HG03025 (cell line): ENCODE data around the gene PNKP.

Experiments used
- ATAC-seq: cut with Tn5 transposase; IDR thresholded peaks from one replicate; pipeline ENCODE4 v1.9.1; 2021; ENCODE audit warnings: mild to moderate bottlenecking, moderate library complexity; ENCODE audit not compliant: unreplicated experiment, low FRiP score

Gene PNKP

DNA sequence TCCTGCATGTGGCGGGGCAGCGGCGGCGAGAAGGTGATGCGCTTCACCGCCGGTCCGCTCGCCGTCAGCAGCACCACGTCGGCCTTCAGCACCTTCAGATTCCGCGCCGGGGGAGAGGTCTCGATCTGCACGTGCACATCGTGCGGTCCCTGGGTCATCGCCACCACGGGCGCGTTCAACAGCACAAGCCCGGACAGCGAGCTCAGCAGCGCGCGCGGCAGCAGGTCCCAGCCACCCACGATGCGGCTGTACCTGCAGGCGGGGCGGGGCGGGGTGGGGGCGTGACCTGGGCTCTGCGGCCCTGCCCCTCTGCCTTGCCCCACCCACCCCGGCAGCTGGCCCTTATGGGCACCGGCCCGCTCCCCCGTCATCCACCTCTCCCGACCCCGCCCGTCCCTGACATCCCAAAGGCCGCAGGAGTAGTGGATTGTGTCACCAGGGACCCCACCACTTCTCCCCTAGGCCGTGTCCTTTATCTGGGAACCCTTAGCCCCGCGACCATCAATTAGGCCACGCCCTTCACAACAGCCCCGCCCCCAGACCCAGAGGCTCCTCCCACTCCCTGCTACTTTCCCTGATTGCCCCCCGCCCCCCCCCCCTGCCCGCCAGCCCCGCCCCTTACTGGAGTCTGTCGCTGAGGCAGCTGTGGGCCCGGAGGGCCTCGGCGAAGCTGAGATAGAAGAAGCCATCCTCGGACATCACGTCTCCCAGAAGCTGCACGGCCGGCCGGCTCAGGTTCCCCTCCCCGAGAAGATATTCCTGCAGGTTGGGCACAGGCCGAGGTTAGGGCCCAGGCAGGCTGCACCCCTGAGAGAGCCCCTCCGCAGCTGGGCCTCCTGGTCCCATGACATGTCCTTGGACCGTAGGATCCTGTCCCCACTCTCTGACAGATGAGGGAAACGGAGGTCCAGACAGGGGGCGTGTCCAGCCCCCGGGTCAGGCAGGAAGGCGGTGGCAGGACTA, 23.3 kb upstream of the PNKP start:
- ATAC-seq = no peak

DNA sequence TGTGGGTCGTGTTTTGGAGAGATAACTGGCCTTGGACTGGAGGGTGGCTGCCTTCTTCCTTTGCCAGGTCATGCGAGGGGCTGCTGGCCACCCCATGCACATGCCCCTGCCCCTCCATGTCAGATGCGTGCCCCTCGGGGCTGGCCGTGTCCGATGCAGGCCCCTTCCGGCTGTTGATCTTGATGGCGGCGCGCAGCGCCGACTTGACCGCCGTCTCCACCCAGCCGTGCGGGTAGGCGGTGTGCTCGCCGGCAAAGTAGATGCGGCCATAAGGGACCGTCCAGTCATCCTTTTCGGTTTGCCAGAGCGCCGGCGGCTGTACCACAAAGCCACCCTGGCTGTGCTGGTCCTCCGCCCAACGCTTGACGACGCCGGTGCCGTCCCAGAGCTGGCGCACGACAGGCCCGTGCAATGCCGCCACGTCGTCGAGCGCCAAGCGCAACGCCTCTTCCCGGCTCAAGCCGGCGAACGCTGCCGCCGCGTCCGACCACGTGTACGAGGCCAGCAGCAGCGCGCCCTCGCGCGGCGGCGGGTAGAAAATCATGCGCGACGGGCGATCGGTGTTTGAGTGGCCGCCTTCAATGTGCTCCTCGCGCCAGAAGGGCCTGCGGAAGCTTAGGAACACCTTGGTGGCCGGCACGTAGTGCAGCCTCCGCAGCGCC, 22.4 kb upstream of the PNKP start:
- ATAC-seq = no peak

DNA sequence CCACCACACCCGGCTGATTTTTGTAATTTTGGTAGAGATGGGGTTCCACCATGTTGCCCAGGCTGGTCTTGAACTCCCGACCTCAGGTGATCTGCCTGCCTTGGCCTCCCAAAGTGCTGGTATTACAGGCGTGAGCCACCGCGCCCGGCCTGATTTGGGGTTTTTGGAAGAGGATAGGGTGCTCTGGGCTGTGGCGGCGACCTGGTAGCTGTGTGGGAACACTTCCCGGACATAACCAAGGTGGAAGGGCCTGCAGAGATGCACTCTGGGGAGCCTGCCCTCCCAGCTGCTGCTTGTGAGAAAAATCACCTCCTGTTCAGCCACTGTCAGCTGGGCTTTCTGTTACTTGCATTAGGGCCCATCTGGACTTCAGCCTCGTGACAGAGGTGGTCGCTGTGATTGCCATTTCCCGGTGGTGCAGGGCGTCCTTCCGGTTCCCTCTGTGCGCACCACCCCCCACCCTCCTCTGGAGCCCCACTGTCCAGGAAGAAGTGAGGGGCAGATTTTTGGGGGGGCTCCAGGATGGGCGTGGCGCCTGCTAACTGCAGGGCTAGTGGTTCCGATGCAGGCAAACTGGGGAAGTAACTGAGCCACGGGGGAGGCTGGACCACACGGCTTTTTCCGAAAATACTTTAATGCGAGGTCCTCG, 21.8 kb upstream of the PNKP start:
- ATAC-seq = no peak

DNA sequence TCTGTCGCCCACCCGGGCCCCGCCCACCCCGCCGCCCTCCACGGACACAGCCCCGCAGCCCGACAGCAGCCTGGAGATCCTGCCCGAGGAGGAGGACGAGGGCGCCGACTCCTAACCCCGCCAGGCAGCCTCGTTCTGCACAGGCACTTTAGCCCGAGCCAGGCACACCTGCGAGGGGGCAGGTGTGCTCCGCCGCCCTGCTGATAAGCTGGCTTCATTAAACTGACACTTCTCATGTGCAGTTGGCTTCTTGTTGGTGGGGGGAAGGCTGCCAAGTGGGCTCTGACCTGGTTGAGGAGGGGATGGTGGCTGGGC, 21.1 kb upstream of the PNKP start:
- ATAC-seq = no peak

DNA sequence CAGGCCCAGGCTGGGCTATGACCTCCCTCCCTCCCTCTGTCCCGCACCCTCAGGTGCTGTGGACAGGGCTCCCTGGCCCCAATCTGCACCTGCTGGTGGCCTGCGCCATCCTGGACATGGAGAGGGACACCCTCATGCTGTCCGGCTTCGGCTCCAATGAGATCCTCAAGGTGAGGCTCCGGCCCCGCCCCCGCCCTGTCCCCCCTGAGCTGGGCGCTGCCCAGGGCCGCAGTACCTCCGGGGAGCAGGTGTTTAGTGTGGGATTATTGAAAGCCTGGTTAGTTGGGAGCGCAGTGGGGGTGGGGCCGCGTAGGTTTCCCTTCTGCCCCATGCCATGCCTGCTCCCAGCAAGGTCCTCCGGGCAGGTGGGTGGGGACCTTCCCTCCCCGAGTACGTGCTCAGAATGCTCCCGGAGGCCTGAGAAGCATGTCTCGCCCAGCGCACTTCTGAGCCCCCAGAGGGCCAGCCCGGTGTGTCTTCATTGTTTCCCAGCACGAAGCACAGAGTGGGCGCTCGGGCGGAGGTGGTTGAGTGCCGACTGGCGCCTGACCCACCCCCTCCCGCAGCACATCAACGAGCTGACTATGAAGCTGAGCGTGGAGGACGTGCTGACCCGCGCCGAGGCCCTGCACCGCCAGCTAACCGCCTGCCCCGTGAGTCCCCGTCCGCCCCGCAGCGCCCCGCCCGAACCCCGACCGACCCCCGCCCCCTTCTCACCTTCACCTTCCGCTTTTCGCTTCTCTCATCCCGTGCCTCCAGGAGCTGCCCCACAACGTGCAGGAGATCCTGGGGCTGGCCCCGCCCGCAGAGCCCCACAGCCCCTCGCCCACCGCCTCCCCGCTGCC, 20.5 kb upstream of the PNKP start:
- no peak for ATAC-seq

DNA sequence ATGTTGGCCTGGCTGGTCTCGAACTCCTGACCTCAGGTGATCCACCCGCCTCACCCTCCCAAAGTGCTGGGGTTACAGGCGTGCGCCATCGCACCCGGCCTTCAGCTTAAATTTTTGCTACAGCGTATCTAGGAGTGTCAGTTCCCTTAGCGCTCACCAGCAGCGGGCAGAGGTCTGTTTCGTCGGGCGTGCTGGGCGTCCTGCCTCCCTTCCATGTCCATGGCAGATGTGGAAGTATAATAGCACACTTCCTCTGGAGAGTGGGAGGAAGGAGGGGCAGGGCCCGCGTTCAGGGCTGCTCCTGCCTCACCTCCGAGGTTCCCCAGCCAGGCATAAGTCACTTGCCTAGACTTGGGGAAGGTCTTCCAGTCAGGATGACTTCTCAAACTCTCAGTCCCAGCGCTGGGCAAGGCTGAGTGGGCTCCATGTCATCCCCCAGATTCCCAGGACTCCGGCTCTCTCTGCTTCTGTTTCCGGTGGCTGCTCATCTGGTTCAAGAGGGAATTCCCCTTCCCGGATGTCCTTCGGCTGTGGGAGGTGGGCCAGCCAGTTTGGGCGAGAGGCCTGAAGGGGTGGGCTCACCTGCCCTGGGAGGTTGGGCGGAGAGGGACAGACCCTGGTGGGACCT, 19.8 kb upstream of the PNKP start:
- ATAC-seq = no peak

DNA sequence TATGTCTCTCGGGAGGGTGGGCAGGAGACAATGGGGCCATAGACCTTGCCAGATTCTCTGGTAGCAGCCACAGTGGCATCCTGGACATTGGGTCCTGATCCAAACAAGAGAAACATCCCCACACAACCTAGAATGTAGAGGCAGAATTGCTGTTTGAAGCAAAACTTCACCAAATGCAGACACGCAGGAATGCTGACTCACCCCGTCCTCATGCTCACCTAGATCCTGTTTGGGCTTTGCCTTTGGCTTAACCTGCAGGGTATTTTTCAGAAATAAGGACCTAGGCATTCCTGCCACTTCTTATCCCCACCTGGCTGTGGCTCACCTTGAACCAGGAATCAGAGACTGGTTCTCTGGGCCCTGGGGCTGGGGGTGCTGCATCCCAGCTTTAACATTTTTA, 17.4 kb upstream of the PNKP start:
- ATAC-seq = no peak

DNA sequence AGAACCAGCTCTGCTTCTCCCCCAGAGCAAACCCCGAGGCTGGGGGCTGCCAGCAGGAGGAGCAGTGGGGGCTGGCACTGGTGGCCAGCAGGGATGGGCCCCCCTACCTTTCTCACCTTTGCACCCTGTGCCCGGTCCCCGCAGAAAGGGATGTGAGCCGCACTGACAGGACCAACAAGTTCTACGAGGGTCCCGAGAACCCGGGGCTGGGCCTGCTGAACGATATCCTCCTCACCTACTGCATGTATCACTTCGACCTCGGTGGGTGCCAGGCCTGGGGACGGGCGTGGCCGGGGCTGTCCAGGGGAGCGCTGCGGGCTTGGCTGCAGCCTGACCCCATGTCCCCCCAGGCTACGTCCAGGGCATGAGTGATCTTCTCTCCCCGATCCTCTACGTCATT, 16.7 kb upstream of the PNKP start:
- no peak for ATAC-seq

DNA sequence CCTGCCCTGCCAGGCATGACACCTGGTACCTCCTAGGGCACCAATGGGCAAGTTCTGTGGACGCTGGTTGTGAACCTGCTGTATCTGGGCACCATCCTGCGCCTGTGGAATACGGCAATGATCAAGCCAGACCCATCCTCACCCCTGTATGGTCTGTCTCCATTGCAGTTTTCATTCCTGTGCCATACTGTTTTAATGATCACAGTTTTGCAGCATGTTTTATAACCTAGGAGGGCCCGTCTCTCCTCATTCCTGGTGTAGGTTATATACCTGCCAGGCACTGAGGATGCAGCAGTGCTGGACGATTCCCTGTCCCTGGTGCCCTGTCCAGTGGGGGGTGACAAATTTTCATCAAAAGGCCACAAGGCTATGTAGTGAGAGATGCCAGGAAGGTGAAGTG, 15.7 kb upstream of the PNKP start:
- no peak for ATAC-seq

DNA sequence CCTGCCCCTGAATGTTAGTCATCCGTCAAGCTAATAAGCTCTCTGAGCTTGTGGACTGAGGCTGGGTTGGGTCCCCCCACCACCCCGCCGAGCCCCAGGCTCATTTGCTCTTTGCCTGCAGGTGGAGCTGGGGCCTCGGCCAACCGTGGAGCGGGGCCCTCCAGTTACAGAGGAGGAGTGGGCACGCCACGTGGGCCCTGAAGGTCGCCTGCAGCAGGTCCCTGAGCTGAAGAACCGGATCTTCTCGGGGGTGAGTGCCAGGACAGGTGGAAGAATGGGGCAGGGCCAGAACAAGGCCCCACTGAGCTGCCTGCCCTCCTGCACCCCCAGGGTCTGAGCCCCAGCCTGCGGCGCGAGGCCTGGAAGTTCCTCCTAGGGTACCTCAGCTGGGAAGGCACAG, 15.3 kb upstream of the PNKP start:
- ATAC-seq = no peak

DNA sequence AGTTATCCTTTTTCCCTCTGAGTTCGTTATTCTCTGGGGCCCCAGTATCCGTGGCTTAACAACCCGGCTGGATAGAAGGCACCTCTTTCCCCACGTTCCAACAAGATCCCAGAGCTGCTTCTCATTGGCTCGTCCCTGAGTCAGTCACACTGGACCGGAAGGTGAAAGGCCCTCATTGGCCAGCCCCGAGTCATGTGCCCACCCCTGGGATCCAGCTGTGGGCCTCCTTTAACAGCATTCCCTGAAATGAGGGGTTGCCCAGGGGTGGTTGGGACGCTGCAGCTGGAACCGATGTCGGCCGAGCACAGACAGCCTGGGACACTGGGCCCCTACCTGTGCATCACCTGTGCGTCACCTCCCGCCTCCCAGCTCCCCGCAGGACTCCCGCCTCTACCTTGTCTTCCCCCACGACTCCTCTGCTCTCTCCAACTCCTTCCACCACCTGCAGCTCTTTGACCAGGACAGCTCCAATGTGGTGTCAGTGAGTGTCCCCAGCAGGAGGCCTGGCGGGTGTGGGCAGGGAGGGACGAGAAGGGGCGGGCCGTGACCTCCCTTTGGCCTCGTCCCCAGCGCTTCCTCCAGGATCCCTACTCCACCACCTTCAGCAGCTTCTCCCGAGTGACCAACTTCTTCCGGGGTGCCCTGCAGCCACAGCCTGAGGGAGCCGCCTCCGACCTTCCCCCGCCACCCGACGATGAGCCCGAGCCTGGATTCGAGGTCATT, 14.5 kb upstream of the PNKP start:
- no peak for ATAC-seq

DNA sequence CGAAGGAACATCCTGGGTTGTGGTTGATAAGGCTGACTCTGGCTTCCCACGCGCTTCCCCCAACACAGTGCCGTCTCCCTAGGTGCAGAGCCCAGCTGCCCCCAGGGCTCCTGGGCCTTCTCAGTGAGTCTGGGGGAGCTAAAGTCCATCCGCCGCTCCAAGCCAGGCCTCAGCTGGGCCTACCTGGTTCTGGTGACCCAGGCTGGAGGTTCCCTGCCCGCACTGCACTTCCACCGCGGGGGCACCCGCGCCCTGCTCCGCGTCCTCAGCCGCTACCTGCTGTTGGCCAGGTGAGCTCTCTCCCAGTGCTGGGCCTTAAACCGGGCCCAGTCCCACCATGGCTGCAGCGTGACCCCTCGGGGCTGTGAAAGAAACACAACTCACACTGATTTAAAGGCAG, 13.8 kb upstream of the PNKP start:
- no peak for ATAC-seq

DNA sequence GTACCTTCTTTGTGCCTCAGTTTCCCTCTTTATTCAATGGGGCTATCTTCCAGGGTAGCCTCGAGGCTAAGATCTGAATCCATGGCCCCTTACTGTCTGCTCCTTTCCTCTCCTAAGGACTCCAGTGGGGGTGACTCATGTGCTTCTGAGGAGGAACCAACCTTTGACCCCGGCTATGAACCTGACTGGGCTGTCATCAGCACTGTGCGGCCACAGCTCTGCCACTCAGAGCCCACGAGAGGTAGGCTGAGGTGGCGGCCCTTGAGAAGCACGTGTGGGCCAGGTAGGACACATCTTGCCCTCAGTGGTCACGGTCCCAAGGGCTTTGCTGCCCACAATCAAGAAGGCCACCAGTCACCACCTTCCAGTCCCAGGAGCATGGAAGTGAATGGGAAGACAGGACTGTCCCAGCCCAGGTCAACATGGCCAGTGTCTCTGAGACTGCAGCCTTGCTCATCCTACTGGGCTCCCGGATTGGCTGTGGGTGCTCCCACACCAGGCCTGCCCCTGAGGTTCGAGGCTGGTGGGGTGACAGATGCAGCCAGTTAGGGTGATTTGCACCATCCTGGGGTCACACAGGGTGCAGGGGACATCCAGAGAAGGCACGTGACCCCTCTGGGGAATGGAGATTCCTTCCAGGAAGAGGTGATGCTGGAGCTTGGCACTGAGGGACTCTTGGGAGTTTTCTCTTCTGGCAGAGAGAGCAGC, 12.9 kb upstream of the PNKP start:
- no peak for ATAC-seq

DNA sequence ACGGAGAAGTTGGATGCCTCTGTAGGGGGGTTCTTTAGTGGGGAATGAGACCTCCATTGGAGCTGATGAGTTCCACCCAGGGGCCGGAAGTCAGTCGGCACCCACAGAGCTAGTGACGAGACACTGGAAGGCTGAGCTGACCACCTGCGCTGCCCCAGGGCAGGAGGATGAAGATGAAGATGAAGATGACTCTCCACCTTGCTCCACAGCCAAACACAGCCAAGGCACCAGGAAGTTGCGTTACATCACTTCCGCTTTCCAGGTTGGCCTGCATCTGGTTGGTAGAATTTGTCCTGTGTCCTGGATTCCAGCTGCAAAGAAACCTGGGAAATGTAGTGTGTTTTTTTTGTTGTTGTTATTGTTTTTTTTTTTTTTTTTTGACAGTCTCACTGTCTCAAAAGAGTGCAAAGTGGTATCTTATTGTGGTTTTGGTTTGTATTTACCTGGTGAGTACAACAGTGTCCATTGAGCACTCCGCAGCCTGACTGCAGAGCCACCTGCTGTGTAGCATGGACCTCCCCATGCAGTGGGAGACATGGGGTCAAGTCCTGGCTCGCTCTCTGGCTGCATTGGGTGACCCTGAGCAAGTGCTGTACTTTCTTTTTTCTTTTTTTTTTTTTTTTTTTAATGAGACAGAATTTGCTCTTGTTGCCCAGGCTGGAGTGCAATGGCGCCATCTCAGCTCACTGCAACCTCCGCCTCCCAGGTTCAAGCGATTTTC, 12.0 kb upstream of the PNKP start:
- ATAC-seq = no peak

DNA sequence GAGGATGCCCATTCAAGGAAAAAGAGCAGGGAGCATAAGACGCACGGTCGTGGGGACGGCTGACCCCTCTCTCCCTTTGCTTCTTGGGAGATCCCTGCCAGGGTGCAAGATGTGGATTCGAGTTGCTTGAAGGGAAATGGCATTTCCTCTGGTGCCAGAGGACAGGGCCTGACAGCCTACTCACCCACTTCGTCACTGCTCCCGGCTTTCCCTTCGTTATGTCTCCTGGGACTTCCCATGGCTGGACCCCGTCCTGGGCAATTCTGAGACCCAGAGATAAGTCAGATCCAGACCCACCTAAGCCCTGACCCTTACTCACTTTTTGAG, 11.3 kb upstream of the PNKP start:
- no peak for ATAC-seq

DNA sequence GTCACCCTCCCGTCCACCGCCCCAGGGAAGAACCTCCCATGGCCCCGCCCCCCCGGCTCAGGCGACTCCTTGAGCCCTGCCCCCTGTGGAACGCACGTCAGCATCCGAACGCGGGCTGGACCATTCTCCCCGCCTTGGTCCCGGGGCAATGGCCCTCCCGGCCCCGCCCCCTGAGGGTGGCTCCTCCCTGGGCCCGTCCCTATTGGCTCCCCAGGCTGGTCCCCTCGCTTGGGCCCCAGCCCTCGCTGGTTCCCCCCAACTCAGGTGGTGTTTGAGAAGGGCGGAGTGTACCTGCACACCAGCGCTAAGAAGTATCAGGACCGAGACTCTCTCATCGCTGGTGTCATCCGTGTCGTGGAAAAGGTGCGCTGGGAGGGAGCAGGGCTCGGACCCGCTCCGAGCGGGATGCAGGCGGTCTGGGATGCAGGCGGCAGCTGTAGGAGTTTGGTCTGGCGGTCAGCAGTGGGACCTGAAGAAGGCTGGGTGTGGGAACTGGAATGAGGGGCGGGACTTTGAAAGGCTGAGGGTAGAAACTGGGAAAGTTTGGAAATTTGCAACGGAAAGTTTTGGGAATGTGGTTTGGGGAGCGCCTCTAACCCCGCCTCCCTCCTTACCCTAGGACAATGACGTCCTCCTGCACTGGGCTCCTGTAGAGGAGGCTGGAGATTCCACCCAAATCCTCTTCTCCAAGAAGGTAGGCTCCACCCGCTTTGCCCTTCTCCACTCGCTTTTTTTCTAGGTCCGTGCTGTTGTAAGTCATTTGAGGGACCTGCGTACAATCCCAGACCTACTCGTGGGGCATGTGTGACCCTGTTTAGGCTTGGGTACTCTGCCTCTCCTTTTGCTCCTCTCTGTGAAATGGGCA, 10.7 kb upstream of the PNKP start:
- ATAC-seq = peak; percentile 42

DNA sequence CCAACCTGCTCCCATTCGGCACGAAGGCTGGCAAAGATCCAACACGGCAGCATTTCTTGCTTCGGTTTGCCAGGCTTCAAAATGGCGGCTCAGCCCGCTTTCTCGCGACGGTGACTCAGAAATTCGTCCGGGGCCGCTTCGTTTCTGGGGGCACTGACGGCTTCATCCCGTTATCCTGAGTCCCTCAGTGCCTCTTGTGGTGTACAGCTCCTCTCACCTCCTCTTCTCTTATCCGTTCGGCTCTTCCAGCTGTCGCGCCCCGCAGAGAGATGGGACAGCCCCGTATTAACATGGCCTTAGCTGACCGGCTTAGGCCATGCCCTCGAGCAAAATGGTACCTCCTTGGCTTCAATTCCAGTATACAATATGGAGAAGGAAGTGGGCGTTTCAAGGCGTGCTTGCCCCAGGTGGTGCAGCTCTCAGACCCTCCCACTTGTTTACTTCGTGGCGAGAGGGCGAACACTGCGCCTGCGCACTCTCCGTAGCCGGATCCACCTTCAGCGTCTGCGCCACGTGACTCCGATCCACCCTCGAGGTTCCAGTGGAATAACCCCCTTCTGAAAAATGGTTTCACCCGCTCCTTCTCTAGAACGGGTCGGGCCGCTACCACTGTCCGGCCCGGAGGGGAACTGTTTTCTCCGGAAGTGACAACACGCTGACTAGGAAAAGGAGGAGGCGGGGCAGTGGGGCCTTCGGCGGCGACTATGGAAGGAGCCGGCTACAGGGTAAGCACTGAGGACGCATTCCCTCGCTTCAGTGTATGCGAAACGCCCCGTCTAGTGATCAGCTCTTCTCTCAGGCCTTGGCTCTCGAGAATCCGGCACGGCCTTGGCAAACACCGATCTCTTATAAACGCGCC, 9.9 kb upstream of the PNKP start, which contains the start of the genes AKT1S1 and TBC1D17:
AKT1S1 (minus strand) TSS at position 336 of the 859 bp plus-strand sequence. CDS start 4,060 bp downstream, outside the sequence.
TBC1D17 (plus strand) TSS at position 683 of the 859 bp plus-strand sequence; CDS start at position 705, 22 bp downstream.
- ATAC-seq = peak; percentile 59
